ENCODE data around the gene SYT14. TPM values are rescaled to one million over a fixed set of nuclear protein-coding genes. Genes with fewer than 3 reads are reported as not detected.
A peak's percentile ranks its signal among the peaks of the same experiment; 100 is the strongest.

SYT14 gene
- polyA plus RNA-seq, 3 donors: not detected

GRCh38 chr1:209899948-209900347, 38.1 kb upstream of the SYT14 start:
- H3K79me2 ChIP-seq (ENCODE audit: insufficient read depth, low read length): no peaks in the 10 kb centered on the region
- Mint-ChIP-seq H3K9me3 (peaks cover 0 to 3% (median 0%) of the 10 kb centered on the region in 7 donors), H3K27ac (no peak overlapping the region), H3K27me3 (ENCODE audit: low read depth in 3 of 3) (peaks cover 0 to 6% (median 2%) of the 10 kb centered on the region in 3 donors), H3K36me3 (no peaks in the 10 kb centered on the region), H3K4me1 (no peaks in the 10 kb centered on the region), H3K4me3 (no peak overlapping the region)
- no peak overlapping the region for H2AFZ ChIP-seq (ENCODE audit: insufficient read depth, low read depth, low read length, poor library complexity, severe bottlenecking)
- no peak overlapping the region for H3K9ac ChIP-seq (ENCODE audit: insufficient read depth, low read length, poor library complexity, severe bottlenecking)
- DNase-seq: no peak
- H4K20me1 ChIP-seq (ENCODE audit: insufficient read depth, low read length): no peaks in the 10 kb centered on the region
- H3K36me3 ChIP-seq (replicated peaks in 1 of 2; ENCODE audit: control insufficient read depth in 1 of 2, insufficient read depth in 2 of 2, low read length in 2 of 2): no peaks in the 10 kb centered on the region
- H3K4me1 ChIP-seq (ENCODE audit: control insufficient read depth in 1 of 2, insufficient read depth in 2 of 2, low read length in 2 of 2): no peaks in the 10 kb centered on the region
- no peak overlapping the region for H3K27ac ChIP-seq (ENCODE audit: low read depth in 1 of 2, low read length in 2 of 2)
- intact Hi-C loops (cut with micrococcal nuclease): no loop called here
- no peak overlapping the region for H3K4me2 ChIP-seq (replicated peaks; ENCODE audit: extremely low read depth, low read length, poor library complexity, severe bottlenecking)
- H3K27me3 ChIP-seq (ENCODE audit: control insufficient read depth in 2 of 2, insufficient read depth in 2 of 2, low read length in 2 of 2): no peaks in the 10 kb centered on the region
- no peak overlapping the region for H3K4me3 ChIP-seq (replicated peaks in 1 of 3; ENCODE audit: low read depth in 2 of 3, low read length in 3 of 3)
- WGBS (ENCODE audit: insufficient coverage): no CpG with 5 or more reads among the region's 3 CpGs
- peak; percentile 12 for TF ChIP-seq CTCF (IDR thresholded peaks at IDR 0.05)
- no peaks in the 10 kb centered on the region for H3K9me3 ChIP-seq (replicated peaks in 1 of 2; ENCODE audit: control insufficient read depth in 1 of 2, insufficient read depth in 1 of 2, low read length in 2 of 2)

GRCh38 chr1:209900734-209901133, 37.3 kb upstream of the SYT14 start:
- no peak for TF ChIP-seq CTCF (IDR thresholded peaks at IDR 0.05)
- H3K27me3 ChIP-seq (ENCODE audit: control insufficient read depth in 2 of 2, insufficient read depth in 2 of 2, low read length in 2 of 2): no peaks in the 10 kb centered on the region
- Mint-ChIP-seq H3K4me1 (no peaks in the 10 kb centered on the region), H3K36me3 (no peaks in the 10 kb centered on the region), H3K27ac (no peak overlapping the region), H3K27me3 (ENCODE audit: low read depth in 3 of 3) (peaks cover 0 to 6% (median 2%) of the 10 kb centered on the region in 3 donors), H3K9me3 (peaks cover 0 to 3% (median 0%) of the 10 kb centered on the region in 7 donors), H3K4me3 (no peak overlapping the region)
- no peaks in the 10 kb centered on the region for H3K9me3 ChIP-seq (replicated peaks in 1 of 2; ENCODE audit: control insufficient read depth in 1 of 2, insufficient read depth in 1 of 2, low read length in 2 of 2)
- H3K4me3 ChIP-seq (replicated peaks in 1 of 3; ENCODE audit: low read depth in 2 of 3, low read length in 3 of 3): no peak overlapping the region
- H3K36me3 ChIP-seq (replicated peaks in 1 of 2; ENCODE audit: control insufficient read depth in 1 of 2, insufficient read depth in 2 of 2, low read length in 2 of 2): no peaks in the 10 kb centered on the region
- intact Hi-C loops (cut with micrococcal nuclease): no loop called here
- H3K4me1 ChIP-seq (ENCODE audit: control insufficient read depth in 1 of 2, insufficient read depth in 2 of 2, low read length in 2 of 2): no peaks in the 10 kb centered on the region
- no peak overlapping the region for H2AFZ ChIP-seq (ENCODE audit: insufficient read depth, low read depth, low read length, poor library complexity, severe bottlenecking)
- H3K27ac ChIP-seq (ENCODE audit: low read depth in 1 of 2, low read length in 2 of 2): no peak overlapping the region
- no peak overlapping the region for H3K4me2 ChIP-seq (replicated peaks; ENCODE audit: extremely low read depth, low read length, poor library complexity, severe bottlenecking)
- no peaks in the 10 kb centered on the region for H3K79me2 ChIP-seq (ENCODE audit: insufficient read depth, low read length)
- DNase-seq: no peak
- H3K9ac ChIP-seq (ENCODE audit: insufficient read depth, low read length, poor library complexity, severe bottlenecking): no peak overlapping the region
- no peaks in the 10 kb centered on the region for H4K20me1 ChIP-seq (ENCODE audit: insufficient read depth, low read length)
- no CpG with 5 or more reads among the region's 1 CpG for WGBS (ENCODE audit: insufficient coverage)

Data from CD14-positive monocyte (primary cell).